Measurements from ENCODE around the gene PTGIS.

Gene PTGIS

DNA sequence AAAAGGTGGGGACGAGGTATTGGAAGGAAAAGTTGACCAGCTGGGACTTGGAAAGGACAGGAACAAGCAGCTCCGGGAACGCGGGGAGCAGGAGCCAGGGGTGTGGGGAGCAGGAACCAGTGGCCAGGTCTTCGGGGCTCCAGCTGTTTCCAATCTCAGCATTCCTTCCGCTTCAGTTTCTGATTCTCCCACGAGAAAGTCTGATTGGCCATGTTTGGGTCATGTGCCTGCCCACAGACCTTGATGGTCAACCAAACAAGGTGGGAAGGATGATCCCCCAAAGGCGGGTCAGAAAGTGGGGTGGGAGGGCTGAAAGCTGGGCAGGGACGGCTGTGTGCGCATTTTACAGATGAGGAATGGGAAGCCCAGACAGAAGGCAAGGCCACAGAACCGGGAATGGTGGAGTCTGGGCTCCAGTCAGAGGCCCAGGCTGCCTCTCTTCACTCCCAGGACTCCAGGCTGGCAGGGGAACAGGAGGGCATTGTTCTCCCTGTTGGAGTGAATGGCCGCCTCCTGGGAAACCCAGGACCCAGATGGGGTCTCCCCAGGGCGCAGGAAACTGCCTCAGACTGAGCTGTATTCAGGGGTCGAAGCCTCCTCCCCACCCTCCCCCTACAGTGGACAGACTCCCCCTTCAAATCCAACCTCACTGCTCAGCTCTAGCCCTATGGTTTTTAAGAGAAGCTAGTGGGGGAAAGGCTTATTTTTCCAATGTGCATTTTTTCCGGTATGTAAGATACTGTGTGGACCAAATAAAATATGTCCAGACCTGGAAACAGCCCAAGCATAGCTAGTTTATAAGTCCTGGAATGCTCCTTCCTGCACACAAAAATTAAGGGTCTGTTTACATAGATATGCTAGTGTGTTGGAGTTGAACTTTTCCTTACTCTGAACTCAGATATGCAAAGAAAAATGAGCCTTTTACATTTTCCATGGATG, 12.2 kb upstream of the PTGIS start:
- H3K27me3 ChIP-seq (replicated peaks; ENCODE audit: control insufficient read depth, insufficient read depth, low read length, poor library complexity, severe bottlenecking): no peaks in the 10 kb centered on the region
- H3K27ac ChIP-seq (ENCODE audit: insufficient read depth, low read length, poor library complexity, severe bottlenecking): no peak overlapping the region
- H3K36me3 ChIP-seq (ENCODE audit: control insufficient read depth, insufficient read depth, low read length): no peaks in the 10 kb centered on the region
- no peaks in the 10 kb centered on the region for H3K4me1 ChIP-seq (ENCODE audit: control insufficient read depth, insufficient read depth, low read length, poor library complexity, severe bottlenecking)
- no peaks in the 10 kb centered on the region for H3K9me3 ChIP-seq (ENCODE audit: control insufficient read depth, low read length)
- no peak for DNase-seq
- no peak overlapping the region for H3K4me3 ChIP-seq (ENCODE audit: insufficient read depth, low read depth, low read length, poor library complexity, severe bottlenecking)

DNA sequence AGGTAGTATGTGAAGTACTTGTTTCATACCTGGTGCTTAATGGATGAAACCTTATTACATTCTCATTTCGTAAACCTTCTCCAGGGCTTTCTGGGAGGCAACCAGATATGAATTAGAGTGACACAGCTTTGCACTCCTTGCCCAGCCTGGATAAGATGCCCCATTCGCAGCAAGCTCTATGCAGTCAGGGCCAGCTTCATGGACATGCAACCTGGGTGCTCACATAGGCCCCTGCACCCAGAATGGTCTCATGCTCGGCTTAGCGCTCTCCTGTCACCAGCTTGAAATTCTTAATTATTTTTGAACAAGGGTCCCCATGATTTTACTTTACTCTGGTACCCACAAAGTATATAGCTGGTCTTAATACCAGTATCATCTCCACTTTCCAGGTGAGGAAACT, 11.3 kb upstream of the PTGIS start:
- no peaks in the 10 kb centered on the region for H3K36me3 ChIP-seq (ENCODE audit: control insufficient read depth, insufficient read depth, low read length)
- H3K4me1 ChIP-seq (ENCODE audit: control insufficient read depth, insufficient read depth, low read length, poor library complexity, severe bottlenecking): no peaks in the 10 kb centered on the region
- H3K4me3 ChIP-seq (ENCODE audit: insufficient read depth, low read depth, low read length, poor library complexity, severe bottlenecking): no peak overlapping the region
- DNase-seq: no peak
- H3K27ac ChIP-seq (ENCODE audit: insufficient read depth, low read length, poor library complexity, severe bottlenecking): no peak overlapping the region
- H3K27me3 ChIP-seq (replicated peaks; ENCODE audit: control insufficient read depth, insufficient read depth, low read length, poor library complexity, severe bottlenecking): no peaks in the 10 kb centered on the region
- no peaks in the 10 kb centered on the region for H3K9me3 ChIP-seq (ENCODE audit: control insufficient read depth, low read length)

DNA sequence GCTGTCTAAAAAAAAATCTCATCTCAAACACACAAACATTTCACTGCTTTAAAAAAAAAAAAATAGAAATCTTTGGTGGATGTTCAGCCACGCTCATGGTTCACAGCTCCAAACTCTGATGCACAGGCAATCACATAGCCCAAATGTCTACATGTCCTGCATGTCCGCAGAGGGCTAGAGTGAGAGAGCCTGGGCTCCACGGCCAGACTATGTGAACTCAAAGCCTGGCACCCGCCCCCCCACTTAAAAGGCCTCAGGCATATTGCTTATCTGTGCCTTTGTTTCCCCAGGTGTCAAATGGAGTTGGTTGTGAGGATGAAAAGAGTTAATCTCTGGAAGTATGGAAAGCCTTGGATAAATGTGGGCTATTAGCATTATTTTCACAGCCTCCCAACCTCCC, 10.5 kb upstream of the PTGIS start:
- no peak overlapping the region for H3K27ac ChIP-seq (ENCODE audit: insufficient read depth, low read length, poor library complexity, severe bottlenecking)
- no peaks in the 10 kb centered on the region for H3K9me3 ChIP-seq (ENCODE audit: control insufficient read depth, low read length)
- H3K4me1 ChIP-seq (ENCODE audit: control insufficient read depth, insufficient read depth, low read length, poor library complexity, severe bottlenecking): no peaks in the 10 kb centered on the region
- H3K4me3 ChIP-seq (ENCODE audit: insufficient read depth, low read depth, low read length, poor library complexity, severe bottlenecking): no peak overlapping the region
- no peaks in the 10 kb centered on the region for H3K27me3 ChIP-seq (replicated peaks; ENCODE audit: control insufficient read depth, insufficient read depth, low read length, poor library complexity, severe bottlenecking)
- no peak for DNase-seq
- H3K36me3 ChIP-seq (ENCODE audit: control insufficient read depth, insufficient read depth, low read length): no peaks in the 10 kb centered on the region

DNA sequence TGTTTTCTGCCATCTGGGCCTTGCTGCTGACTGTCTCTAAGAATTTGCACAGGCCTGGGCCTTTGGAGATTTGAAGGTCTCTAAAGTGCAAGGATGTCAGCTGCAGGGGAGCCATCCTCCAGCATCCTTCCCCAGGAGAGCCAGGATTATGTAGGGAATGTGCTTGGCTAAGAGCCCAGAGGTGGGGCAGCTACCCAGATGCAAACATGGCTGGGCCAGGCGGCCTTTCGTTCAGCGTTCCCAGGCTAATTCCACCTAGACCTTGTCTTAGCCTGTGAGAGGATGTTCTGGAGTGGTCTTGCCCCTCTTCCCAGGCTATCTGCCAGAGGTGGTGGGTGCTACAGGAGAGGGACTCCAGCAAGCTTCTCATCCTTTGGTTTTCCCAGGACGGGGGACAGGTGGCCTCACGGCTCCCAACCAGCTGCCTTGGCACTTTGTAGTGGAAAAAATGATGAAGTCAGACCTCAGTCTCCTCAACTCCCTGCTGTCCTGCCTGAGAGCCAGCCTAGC, 7.7 kb upstream of the PTGIS start:
- Histone ChIP-seq H3K27ac (ENCODE audit: insufficient read depth, low read length, poor library complexity, severe bottlenecking) (no peak overlapping the region), H3K9me3 (ENCODE audit: control insufficient read depth, low read length) (no peaks in the 10 kb centered on the region), H3K4me1 (ENCODE audit: control insufficient read depth, insufficient read depth, low read length, poor library complexity, severe bottlenecking) (no peaks in the 10 kb centered on the region), H3K27me3 (replicated peaks; ENCODE audit: control insufficient read depth, insufficient read depth, low read length, poor library complexity, severe bottlenecking) (no peaks in the 10 kb centered on the region), H3K36me3 (ENCODE audit: control insufficient read depth, insufficient read depth, low read length) (no peaks in the 10 kb centered on the region), H3K4me3 (ENCODE audit: insufficient read depth, low read depth, low read length, poor library complexity, severe bottlenecking) (no peak overlapping the region)
- no peak for DNase-seq

DNA sequence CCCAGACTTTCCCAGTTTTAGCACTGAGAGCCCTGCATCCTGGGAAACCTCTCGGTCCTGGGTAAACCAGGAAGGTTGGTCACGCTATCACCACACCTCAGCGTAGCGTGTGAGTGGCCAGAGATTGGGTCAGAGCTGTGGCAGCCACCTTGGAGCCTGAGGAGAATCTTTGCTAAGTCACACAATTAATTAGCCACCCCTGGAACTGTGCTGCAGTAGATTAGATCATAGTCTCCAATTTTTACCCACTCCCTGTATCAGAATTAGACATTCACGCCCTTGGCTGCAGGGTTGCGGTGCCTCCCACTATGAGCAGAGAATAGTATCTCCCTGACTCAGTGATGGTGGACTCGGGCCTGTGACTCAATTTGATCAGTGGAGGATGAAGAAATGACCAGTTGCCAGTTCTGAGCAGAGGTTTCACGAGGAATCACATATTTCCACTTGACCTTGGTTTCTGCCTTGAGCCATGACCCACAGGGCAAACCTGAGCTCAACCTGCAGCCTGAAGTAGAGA, 6.0 kb upstream of the PTGIS start:
- Histone ChIP-seq H3K27me3 (replicated peaks; ENCODE audit: control insufficient read depth, insufficient read depth, low read length, poor library complexity, severe bottlenecking) (peaks cover under 1% of the 10 kb centered on the region), H3K4me3 (ENCODE audit: insufficient read depth, low read depth, low read length, poor library complexity, severe bottlenecking) (no peak overlapping the region), H3K27ac (ENCODE audit: insufficient read depth, low read length, poor library complexity, severe bottlenecking) (no peak overlapping the region), H3K36me3 (ENCODE audit: control insufficient read depth, insufficient read depth, low read length) (no peaks in the 10 kb centered on the region), H3K4me1 (ENCODE audit: control insufficient read depth, insufficient read depth, low read length, poor library complexity, severe bottlenecking) (no peaks in the 10 kb centered on the region), H3K9me3 (ENCODE audit: control insufficient read depth, low read length) (no peaks in the 10 kb centered on the region)
- no peak for DNase-seq

DNA sequence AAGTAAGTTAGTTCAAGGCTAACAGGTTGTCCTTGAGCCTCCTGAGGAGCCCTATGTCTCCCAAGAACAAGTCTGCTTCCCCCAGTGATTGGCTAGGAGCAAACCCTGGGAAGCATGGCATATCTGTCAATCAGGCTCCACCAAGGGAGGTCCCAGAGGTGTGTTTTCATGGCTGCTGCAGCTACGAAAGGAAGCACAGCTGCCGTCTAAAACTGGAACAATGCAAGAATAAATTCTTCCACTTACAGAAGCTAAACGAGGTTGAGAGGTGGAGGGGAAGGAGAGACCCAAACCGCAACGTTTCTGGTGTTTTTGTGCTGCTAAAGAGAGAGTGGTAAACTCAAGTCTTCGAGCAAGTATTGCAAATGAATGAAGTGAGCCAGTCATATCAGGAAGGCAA, 4.9 kb upstream of the PTGIS start:
- Histone ChIP-seq H3K4me3 (ENCODE audit: insufficient read depth, low read depth, low read length, poor library complexity, severe bottlenecking) (no peak overlapping the region), H3K36me3 (ENCODE audit: control insufficient read depth, insufficient read depth, low read length) (no peaks in the 10 kb centered on the region), H3K9me3 (ENCODE audit: control insufficient read depth, low read length) (no peaks in the 10 kb centered on the region), H3K4me1 (ENCODE audit: control insufficient read depth, insufficient read depth, low read length, poor library complexity, severe bottlenecking) (peaks cover under 1% of the 10 kb centered on the region), H3K27me3 (replicated peaks; ENCODE audit: control insufficient read depth, insufficient read depth, low read length, poor library complexity, severe bottlenecking) (peaks cover 8% of the 10 kb centered on the region), H3K27ac (ENCODE audit: insufficient read depth, low read length, poor library complexity, severe bottlenecking) (no peak overlapping the region)
- no peak for DNase-seq

DNA sequence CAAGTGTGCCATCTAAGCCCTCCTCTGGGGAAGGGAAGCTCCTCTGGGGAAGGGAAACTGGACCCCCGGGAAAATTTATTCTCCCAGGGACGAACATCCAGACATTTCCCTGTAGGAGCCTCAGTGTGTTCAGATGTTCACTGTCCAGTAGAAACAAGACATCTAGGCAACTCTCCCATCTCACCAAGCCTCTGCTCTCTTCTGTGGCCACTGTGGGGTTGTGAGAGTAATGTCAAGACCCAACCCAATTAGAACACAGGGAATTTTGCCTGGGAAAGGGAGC, 3.6 kb upstream of the PTGIS start:
- Histone ChIP-seq H3K4me3 (ENCODE audit: insufficient read depth, low read depth, low read length, poor library complexity, severe bottlenecking) (no peak overlapping the region), H3K9me3 (ENCODE audit: control insufficient read depth, low read length) (no peaks in the 10 kb centered on the region), H3K36me3 (ENCODE audit: control insufficient read depth, insufficient read depth, low read length) (no peaks in the 10 kb centered on the region), H3K27me3 (replicated peaks; ENCODE audit: control insufficient read depth, insufficient read depth, low read length, poor library complexity, severe bottlenecking) (peaks cover 8% of the 10 kb centered on the region), H3K27ac (ENCODE audit: insufficient read depth, low read length, poor library complexity, severe bottlenecking) (no peak overlapping the region), H3K4me1 (ENCODE audit: control insufficient read depth, insufficient read depth, low read length, poor library complexity, severe bottlenecking) (peaks cover 5% of the 10 kb centered on the region)
- DNase-seq: no peak

DNA sequence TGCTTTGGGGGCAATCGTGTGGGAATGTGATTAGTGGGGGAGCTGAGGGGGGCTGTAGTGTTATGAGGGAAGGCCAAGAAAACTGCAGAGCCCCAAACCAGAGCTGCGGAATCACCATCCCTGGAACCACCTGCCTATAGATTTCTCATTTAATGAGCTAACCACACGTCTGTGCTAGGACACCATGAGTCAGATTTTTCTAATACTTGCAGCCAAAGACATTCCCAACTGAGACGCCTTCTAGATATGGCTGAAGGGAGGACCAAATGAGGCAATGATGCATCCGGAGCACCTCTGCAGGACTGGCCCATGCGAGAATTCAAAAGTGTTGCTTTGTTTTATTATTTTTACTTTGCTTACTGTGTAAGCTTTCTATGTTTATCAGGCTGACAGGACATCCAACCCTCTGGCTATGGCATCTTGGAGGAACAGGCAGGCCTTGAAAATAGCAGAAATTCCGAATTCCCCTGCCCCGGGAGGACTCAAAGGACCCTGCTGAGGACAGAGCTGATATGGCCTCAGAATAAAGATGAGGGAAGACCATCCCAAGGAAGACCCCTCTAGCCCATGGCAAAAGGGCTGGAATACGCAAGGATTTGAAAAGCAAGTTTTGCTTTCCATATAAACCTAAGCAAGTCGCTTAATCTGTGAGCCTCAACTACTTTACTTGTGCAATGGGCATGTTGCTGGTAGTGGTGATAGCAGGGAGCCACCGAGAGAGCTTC, 3.1 kb upstream of the PTGIS start:
- DNase-seq: no peak
- peaks cover 8% of the 10 kb centered on the region for H3K27me3 ChIP-seq (replicated peaks; ENCODE audit: control insufficient read depth, insufficient read depth, low read length, poor library complexity, severe bottlenecking)
- H3K27ac ChIP-seq (ENCODE audit: insufficient read depth, low read length, poor library complexity, severe bottlenecking): no peak overlapping the region
- peaks cover 5% of the 10 kb centered on the region for H3K4me1 ChIP-seq (ENCODE audit: control insufficient read depth, insufficient read depth, low read length, poor library complexity, severe bottlenecking)
- H3K36me3 ChIP-seq (ENCODE audit: control insufficient read depth, insufficient read depth, low read length): no peaks in the 10 kb centered on the region
- H3K9me3 ChIP-seq (ENCODE audit: control insufficient read depth, low read length): no peaks in the 10 kb centered on the region
- H3K4me3 ChIP-seq (ENCODE audit: insufficient read depth, low read depth, low read length, poor library complexity, severe bottlenecking): no peak overlapping the region

DNA sequence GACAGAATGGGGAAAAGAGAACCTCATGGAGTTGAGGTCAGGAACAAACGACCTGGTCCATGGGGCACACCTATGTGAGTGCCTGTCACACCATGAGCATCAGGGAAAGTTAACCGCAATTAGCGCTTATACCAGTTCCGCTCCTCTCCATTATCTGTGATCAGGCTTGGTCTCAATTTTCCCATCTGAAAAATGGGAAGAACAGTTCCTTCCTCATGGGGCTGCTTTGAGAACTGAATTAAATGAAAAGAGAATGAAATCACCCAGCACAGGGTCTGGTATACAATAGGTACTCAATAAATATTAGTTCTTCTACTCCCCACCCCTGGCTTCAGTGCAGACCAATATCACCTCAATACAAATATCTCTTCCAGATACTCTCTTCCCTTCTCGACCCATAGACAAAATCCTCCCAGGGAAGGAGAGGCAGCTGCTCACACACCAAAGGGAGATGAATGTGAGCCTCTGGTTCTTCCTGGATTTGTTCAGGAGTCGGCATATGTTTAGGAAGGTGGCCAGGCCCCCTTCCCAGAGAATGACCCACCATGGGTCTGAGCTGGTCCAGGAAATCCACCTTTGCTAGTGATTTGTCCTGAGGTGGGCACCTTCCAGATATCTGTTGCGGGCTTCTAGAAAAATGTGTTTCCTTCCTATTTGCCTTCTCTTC, 2.4 kb upstream of the PTGIS start:
- H3K36me3 ChIP-seq (ENCODE audit: control insufficient read depth, insufficient read depth, low read length): no peaks in the 10 kb centered on the region
- peaks cover 11% of the 10 kb centered on the region for H3K27me3 ChIP-seq (replicated peaks; ENCODE audit: control insufficient read depth, insufficient read depth, low read length, poor library complexity, severe bottlenecking)

More for the DNA sequence above, 2.4 kb upstream of the PTGIS start:
- H3K9me3 ChIP-seq (ENCODE audit: control insufficient read depth, low read length): no peaks in the 10 kb centered on the region
- peaks cover 5% of the 10 kb centered on the region for H3K4me1 ChIP-seq (ENCODE audit: control insufficient read depth, insufficient read depth, low read length, poor library complexity, severe bottlenecking)
- no peak overlapping the region for H3K27ac ChIP-seq (ENCODE audit: insufficient read depth, low read length, poor library complexity, severe bottlenecking)
- no peak for DNase-seq
- H3K4me3 ChIP-seq (ENCODE audit: insufficient read depth, low read depth, low read length, poor library complexity, severe bottlenecking): no peak overlapping the region

Data from effector memory CD4-positive, alpha-beta T cell (primary cell).